Activated CD4-positive, CD25-positive, alpha-beta regulatory T cell treated with anti-CD3 and anti-CD28 coated beads, Interleukin-2, amount 50 U/mL, for 24 hours (primary cell): Measurements from ENCODE around the gene DDX11.
"Not testable (repeated sequence)": the region's sequence is repeated elsewhere in the genome, so short reads cannot be mapped to it uniquely, and the experiment has no call there.

ENCODE experiments used
- ATAC-seq, 2 donors: fragments of 150-1000 bp; cut with Tn5 transposase; one replicate each; pipeline ENCODE4 v1.10.0; 2021; ENCODE audit warnings: mild to moderate bottlenecking in 1 of 2, moderate library complexity in 1 of 2

Gene DDX11

GRCh38 chr12:31100503-31101208, 27.0 kb downstream of the DDX11 start:
- ATAC-seq = peak in 1 of 2 donors; percentile 17

- ATAC-seq = not testable (repeated sequence)
Measured at GRCh38 chr12:31102125-31102524, 28.5 kb downstream of the DDX11 start.

- not testable (repeated sequence) for ATAC-seq
Measured at GRCh38 chr12:31102596-31102995, 28.9 kb downstream of the DDX11 start.

- ATAC-seq = not testable (repeated sequence)
Measured at GRCh38 chr12:31103561-31103975, 29.9 kb downstream of the DDX11 start.

GRCh38 chr12:31104220-31104619, 30.6 kb downstream of the DDX11 start:
- not testable (repeated sequence) for ATAC-seq

GRCh38 chr12:31104773-31105172, 31.1 kb downstream of the DDX11 start:
- ATAC-seq = not testable (repeated sequence)

- ATAC-seq = no peak
Measured at GRCh38 chr12:31105668-31106067, 32.0 kb downstream of the DDX11 start.

GRCh38 chr12:31106101-31106803, 32.6 kb downstream of the DDX11 start:
- ATAC-seq = no peak

- not testable (repeated sequence) for ATAC-seq
Measured at GRCh38 chr12:31109773-31110172, 36.1 kb downstream of the DDX11 start.

GRCh38 chr12:31110263-31110662, 36.6 kb downstream of the DDX11 start:
- not testable (repeated sequence) for ATAC-seq

- ATAC-seq = not testable (repeated sequence)
Measured at GRCh38 chr12:31115092-31115601, 41.5 kb downstream of the DDX11 start.

- peak in 1 of 2 donors; percentile 30 for ATAC-seq
Measured at GRCh38 chr12:31116846-31117202, 43.2 kb downstream of the DDX11 start.

- ATAC-seq = peak; percentile 79 to 84
Measured at GRCh38 chr12:31117203-31118011, 43.7 kb downstream of the DDX11 start.

GRCh38 chr12:31118347-31119191, 44.9 kb downstream of the DDX11 start:
- ATAC-seq = peak in 1 of 2 donors; percentile 66

GRCh38 chr12:31119192-31119802, 45.6 kb downstream of the DDX11 start:
- ATAC-seq = no peak

GRCh38 chr12:31119803-31120211, 46.1 kb downstream of the DDX11 start:
- no peak for ATAC-seq

- ATAC-seq = no peak
Measured at GRCh38 chr12:31120392-31121008, 46.8 kb downstream of the DDX11 start.

GRCh38 chr12:31121022-31121728, 47.5 kb downstream of the DDX11 start:
- ATAC-seq = not testable (repeated sequence)

GRCh38 chr12:31122481-31122880, 48.8 kb downstream of the DDX11 start:
- no peak for ATAC-seq

GRCh38 chr12:31124158-31124557, 50.5 kb downstream of the DDX11 start:
- ATAC-seq = not testable (repeated sequence)
